ENCODE results near the gene UBR3. TPM values are rescaled to one million over a fixed set of nuclear protein-coding genes. Genes with fewer than 3 reads are reported as not detected.
A peak's percentile ranks its signal among the peaks of the same experiment; 100 is the strongest.

Gene UBR3
- total RNA-seq, 6 donors from 2014 or later = 27.8 to 126 (median 44.7) TPM

DNA sequence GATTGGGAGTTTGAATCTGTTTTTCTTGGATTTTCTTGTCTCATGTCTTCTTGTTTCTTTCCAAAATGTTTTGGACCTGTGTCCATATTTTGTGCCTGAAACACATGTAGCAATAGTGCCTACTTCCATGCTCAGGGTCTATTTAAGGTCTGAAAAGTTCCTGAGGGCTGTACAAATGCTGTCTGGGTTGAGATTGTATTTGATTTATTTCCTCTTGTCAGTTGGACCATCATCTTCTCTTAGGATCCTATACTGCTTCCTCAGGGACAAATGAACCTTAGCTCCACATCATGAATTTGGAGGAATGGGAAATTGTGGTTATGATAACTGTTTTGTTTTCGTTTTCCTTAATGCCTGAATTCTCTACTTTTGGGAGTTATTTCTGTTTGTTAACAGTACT, 59.9 kb downstream of the UBR3 start:
- DNase-seq (no peak), ATAC-seq (ENCODE audit: low FRiP score in 2 of 2) (no peak)
- TF ChIP-seq CTCF (IDR thresholded peaks at IDR 0.05) (no peak), EP300 (IDR thresholded peaks at IDR 0.05) (no peak), POLR2A (IDR thresholded peaks at IDR 0.05) (no peak)
- 60 to 66% methylated on average over 1 of the region's 1 CpG for WGBS, 2 donors
- Histone ChIP-seq H3K4me1 (peaks cover 5 to 11% (median 7%) of the 10 kb centered on the region in 4 donors), H3K36me3 (no peaks in the 10 kb centered on the region), H3K27ac (no peak overlapping the region), H3K27me3 (no peaks in the 10 kb centered on the region), H3K9me3 (no peaks in the 10 kb centered on the region), H3K4me3 (no peak overlapping the region)

DNA sequence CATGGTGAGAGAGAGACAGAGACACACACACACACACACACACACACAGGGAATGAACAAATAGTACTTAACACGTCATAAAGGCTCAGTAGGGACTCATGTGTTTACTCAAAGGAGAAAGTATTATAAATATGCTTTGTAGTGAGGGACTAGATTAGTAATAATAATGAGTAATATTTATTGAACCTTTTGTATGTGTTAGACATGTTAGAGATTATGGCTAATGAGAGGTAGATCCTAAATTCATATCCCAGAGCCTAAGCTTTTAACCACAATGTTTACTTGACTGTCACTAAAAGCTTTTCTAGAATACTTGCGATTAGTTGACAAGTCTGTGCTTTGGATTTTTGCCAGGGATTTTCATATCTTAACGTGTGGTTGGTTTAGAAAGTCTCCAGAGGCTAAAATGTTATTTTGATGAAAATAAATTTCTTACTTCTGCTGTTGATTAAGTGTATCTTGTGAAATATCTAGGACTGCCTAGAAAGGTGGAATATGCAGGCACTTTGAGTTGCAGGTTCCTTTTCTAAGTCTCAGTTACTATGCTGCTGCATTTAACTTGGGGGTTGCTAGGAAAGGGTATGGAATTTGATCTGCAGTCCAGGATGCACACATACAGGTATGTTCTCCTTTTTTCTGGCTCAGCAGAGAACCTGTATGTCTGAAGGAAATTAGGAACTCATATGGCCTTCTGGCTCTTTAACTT, 64.5 kb downstream of the UBR3 start:
- Histone ChIP-seq H3K9me3 (no peaks in the 10 kb centered on the region), H3K4me3 (no peak overlapping the region), H3K4me1 (peaks cover 3 to 12% (median 7%) of the 10 kb centered on the region in 4 donors), H3K27me3 (no peaks in the 10 kb centered on the region), H3K36me3 (peaks cover 0 to 13% (median 0%) of the 10 kb centered on the region in 4 donors), H3K27ac (no peak overlapping the region)
- ATAC-seq (ENCODE audit: low FRiP score in 2 of 2) = peak in 1 of 2 donors; percentile 51
- DNase-seq = no peak
- TF ChIP-seq POLR2A (IDR thresholded peaks at IDR 0.05) (no peak), POLR2AphosphoS5 (IDR thresholded peaks at IDR 0.05) (no peak), EP300 (IDR thresholded peaks at IDR 0.05) (no peak), CTCF (IDR thresholded peaks at IDR 0.05) (no peak)
- 26 to 31% methylated on average over 3 of the region's 3 CpGs for WGBS, 2 donors

GRCh38 chr2:169892951-169893350, 65.7 kb downstream of the UBR3 start:
- no peak overlapping the region for H3K4me3 ChIP-seq
- no peak overlapping the region for H3K27ac ChIP-seq
- H3K4me1 ChIP-seq = peaks cover 3 to 12% (median 7%) of the 10 kb centered on the region in 4 donors
- H3K27me3 ChIP-seq = no peaks in the 10 kb centered on the region
- ATAC-seq (ENCODE audit: low FRiP score in 2 of 2) (no peak), DNase-seq (no peak)
- 77 to 80% methylated on average over 1 of the region's 1 CpG for WGBS, 2 donors
- TF ChIP-seq CTCF (IDR thresholded peaks at IDR 0.05) (no peak), POLR2AphosphoS5 (IDR thresholded peaks at IDR 0.05) (no peak), EP300 (IDR thresholded peaks at IDR 0.05) (no peak), POLR2A (IDR thresholded peaks at IDR 0.05) (no peak)
- H3K9me3 ChIP-seq = no peaks in the 10 kb centered on the region
- peaks cover 0 to 13% (median 0%) of the 10 kb centered on the region in 4 donors for H3K36me3 ChIP-seq

DNA sequence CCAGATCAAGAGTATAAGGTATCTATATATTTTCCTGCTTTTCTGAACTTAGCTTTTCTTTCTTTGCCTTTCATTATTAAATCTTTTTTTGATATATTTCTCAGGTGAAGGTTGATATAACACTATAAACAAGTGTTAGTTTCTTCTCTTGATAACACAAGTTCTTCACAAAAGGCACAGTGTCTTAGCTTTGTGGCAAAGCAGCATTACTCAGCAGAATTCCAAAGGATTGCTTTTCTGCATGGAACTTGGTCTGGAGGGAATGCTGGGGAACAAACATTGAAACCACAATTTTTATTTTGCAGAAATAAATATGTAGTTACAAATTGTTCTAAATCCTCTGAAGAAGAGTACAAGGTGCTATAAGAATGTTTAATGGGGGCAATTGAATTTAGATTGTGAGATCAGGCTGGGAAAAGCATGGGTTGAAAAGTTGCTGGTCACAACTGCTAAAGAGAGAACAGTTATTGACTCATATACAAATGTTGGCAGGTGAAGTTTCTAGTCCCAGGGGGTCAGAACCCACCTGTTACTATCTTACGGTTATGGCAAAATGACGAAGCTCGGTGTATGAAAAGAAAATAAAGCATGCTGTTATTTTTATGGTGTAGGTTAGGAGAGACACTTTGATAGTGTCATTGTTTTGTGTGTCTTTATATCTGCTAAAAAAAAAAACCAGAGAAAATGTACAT, 68.2 kb downstream of the UBR3 start:
- no peaks in the 10 kb centered on the region for H3K27me3 ChIP-seq
- peaks cover 0 to 20% (median 0%) of the 10 kb centered on the region in 4 donors for H3K36me3 ChIP-seq
- no peak for TF ChIP-seq POLR2AphosphoS5 (IDR thresholded peaks at IDR 0.05)
- no peak for TF ChIP-seq POLR2A (IDR thresholded peaks at IDR 0.05)
- no peak for TF ChIP-seq EP300 (IDR thresholded peaks at IDR 0.05)
- no peak for TF ChIP-seq CTCF (IDR thresholded peaks at IDR 0.05)
- ATAC-seq (ENCODE audit: low FRiP score in 2 of 2) (no peak), DNase-seq (no peak)
- no peaks in the 10 kb centered on the region for H3K9me3 ChIP-seq
- no peak overlapping the region for H3K4me3 ChIP-seq
- 95 to 100% methylated on average over 3 of the region's 3 CpGs for WGBS, 2 donors
- peaks cover 3 to 12% (median 7%) of the 10 kb centered on the region in 4 donors for H3K4me1 ChIP-seq
- H3K27ac ChIP-seq = no peak overlapping the region
